Activated T-cell treated with anti-CD3 and anti-CD28 coated beads for 48 hours (primary cell): Measurements from ENCODE around the gene KCNC4.

Source experiments
- DNase-seq: peaks from one replicate; pipeline ENCODE4 v3.0.0-alpha.2; 2020; ENCODE audit warnings: low read depth

Gene KCNC4

GRCh38 chr1:110212169-110213142, 2.3 kb downstream of the KCNC4 start:
- DNase-seq, result no peak

- no peak for DNase-seq
These were observed 3.0 kb downstream of the KCNC4 start for GRCh38 chr1:110213143-110213540.

GRCh38 chr1:110214454-110215404, 4.6 kb downstream of the KCNC4 start:
- DNase-seq, result no peak

GRCh38 chr1:110215621-110216515, 5.8 kb downstream of the KCNC4 start:
- DNase-seq, result no peak

GRCh38 chr1:110216844-110217444, 6.8 kb downstream of the KCNC4 start:
- no peak for DNase-seq

GRCh38 chr1:110218137-110218536, 8.0 kb downstream of the KCNC4 start:
- DNase-seq, result no peak

- no peak for DNase-seq
These were observed 8.6 kb downstream of the KCNC4 start for GRCh38 chr1:110218739-110219138.

- no peak for DNase-seq
These were observed 10.2 kb downstream of the KCNC4 start for GRCh38 chr1:110220324-110220723.

- no peak for DNase-seq
These were observed 11.0 kb downstream of the KCNC4 start for GRCh38 chr1:110221119-110221518.

- no peak for DNase-seq
These were observed 13.0 kb downstream of the KCNC4 start for GRCh38 chr1:110223127-110223526.

GRCh38 chr1:110223581-110223980, 13.5 kb downstream of the KCNC4 start:
- no peak for DNase-seq

GRCh38 chr1:110224240-110224995, 14.3 kb downstream of the KCNC4 start:
- no peak for DNase-seq

GRCh38 chr1:110225212-110225611, 15.1 kb downstream of the KCNC4 start:
- DNase-seq, result no peak

- DNase-seq, result no peak
These were observed 15.8 kb downstream of the KCNC4 start for GRCh38 chr1:110225756-110226404.

- no peak for DNase-seq
These were observed 17.7 kb downstream of the KCNC4 start for GRCh38 chr1:110227774-110228173.

- DNase-seq, result no peak
These were observed 18.3 kb downstream of the KCNC4 start for GRCh38 chr1:110228381-110228780.

GRCh38 chr1:110228869-110229268, 18.8 kb downstream of the KCNC4 start:
- DNase-seq, result no peak

- DNase-seq, result no peak
These were observed 19.4 kb downstream of the KCNC4 start for GRCh38 chr1:110229348-110230001.
